Immature natural killer cell (primary cell): ENCODE results near the gene MOB4. TPM values are rescaled to one million over a fixed set of nuclear protein-coding genes. Genes with fewer than 3 reads are reported as not detected.

Experiments
- DNase-seq, 3 donors: peaks; one replicate each; pipeline ENCODE4 v3.0.0; 2022; ENCODE audit warnings: mixed read lengths in 1 of 3
- H3K27ac Mint-ChIP-seq, 6 donors: one replicate each; pipeline ENCODE4 v1.8.0; 2020; ENCODE audit warnings: mixed read lengths in 6 of 6, mild to moderate bottlenecking in 5 of 6, inconsistent platforms in 4 of 6, moderate library complexity in 3 of 6
- H3K27me3 Mint-ChIP-seq, 3 donors: one replicate each; pipeline ENCODE4 v1.8.0; 2020 to 2021; ENCODE audit warnings: low read depth in 3 of 3, mild to moderate bottlenecking in 3 of 3, mixed read lengths in 3 of 3, moderate library complexity in 3 of 3, inconsistent platforms in 1 of 3
- H3K36me3 Mint-ChIP-seq, 3 donors: one replicate each; pipeline ENCODE4 v1.8.0; 2020; ENCODE audit warnings: mixed read lengths in 3 of 3, inconsistent platforms in 2 of 3, mild to moderate bottlenecking in 2 of 3
- H3K4me1 Mint-ChIP-seq, 2 donors: one replicate each; pipeline ENCODE4 v1.8.0; 2020; ENCODE audit warnings: inconsistent platforms in 2 of 2, mild to moderate bottlenecking in 2 of 2, mixed read lengths in 2 of 2, moderate library complexity in 1 of 2
- H3K4me3 Mint-ChIP-seq, 5 donors: one replicate each; pipeline ENCODE4 v1.8.0; 2020; ENCODE audit warnings: mild to moderate bottlenecking in 5 of 5, mixed read lengths in 5 of 5, inconsistent platforms in 3 of 5, moderate library complexity in 3 of 5
- H3K9me3 Mint-ChIP-seq, 6 donors: one replicate each; pipeline ENCODE4 v1.8.0; 2020; ENCODE audit warnings: mild to moderate bottlenecking in 6 of 6, mixed read lengths in 6 of 6, inconsistent platforms in 4 of 6, moderate library complexity in 3 of 6
- polyA plus RNA-seq, 3 donors: library from polyadenylated mRNA; unstranded; fragments of 300-500 nt; fragmentation: Illumina TruSeq; gene quantifications; one replicate each; pipeline ENCODE4 v1.2.3, GENCODE V29; 2021

MOB4 gene
- polyA plus RNA-seq, 3 donors from 2014 or later: 33.5 to 56.0 (median 33.9) TPM

DNA sequence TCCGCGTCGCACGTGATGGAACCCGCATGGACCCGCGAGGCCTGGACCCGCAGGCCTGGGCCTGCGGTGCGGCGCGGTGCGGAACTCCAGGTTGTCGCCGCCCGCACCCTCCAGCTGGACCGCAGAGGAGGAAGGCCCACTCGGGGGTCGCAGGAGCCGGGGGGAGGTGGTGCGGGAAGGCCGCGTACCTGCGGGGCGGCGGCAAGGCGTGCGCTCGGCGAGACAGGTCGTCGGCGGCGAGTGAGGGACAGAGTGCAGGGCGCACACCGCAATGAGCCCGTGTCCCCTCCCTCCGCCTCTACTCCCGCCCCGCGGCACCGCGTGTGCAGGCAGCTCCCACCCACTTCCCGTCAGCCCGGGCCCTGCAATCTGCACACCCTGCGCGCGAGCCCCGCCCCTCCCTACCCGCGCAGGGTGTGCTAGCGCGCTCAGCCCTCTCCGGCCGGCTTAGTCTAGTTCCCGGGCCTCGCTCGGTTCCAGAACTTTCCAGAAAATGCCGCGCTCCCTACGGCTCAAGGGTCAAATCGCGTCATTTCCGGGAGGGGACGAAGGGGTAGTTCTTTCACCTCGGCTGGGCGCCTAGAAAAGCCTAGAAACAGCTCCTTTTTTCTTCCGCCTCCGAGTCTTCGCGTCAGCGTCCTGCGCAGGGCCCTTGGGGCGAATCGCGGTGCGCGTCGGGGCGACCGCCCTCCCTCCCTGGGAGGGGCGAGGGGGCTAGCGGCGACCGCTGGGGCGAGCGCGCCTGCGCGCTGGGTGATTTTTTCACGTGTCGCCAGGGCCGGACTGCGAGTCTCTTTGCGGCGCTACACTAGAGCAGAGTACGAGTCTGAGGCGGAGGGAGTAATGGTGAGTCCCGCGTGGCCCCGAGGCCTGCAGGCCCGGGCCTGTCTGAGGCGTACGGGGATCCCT lies 16.0 kb upstream of the MOB4 start, which contains the start of the genes HSPD1 and HSPE1:
TSS of gene HSPD1 (minus strand) at position 247 of the 909 bp plus-strand sequence. CDS start 992 bp downstream, outside the sequence.
TSS of gene HSPE1 (plus strand) at position 786 of the 909 bp plus-strand sequence. CDS start at position 844, 58 bp downstream.
- peaks cover 5 to 17% (median 13%) of the 10 kb centered on the region in 3 donors for H3K27me3 Mint-ChIP-seq
- H3K4me1 Mint-ChIP-seq: peaks cover 45 to 64% of the 10 kb centered on the region in 2 donors
- H3K4me3 Mint-ChIP-seq: peak within 1 kb of the TSS; percentile 84 to 97 (median 94)
- H3K9me3 Mint-ChIP-seq: no peaks in the 10 kb centered on the region
- H3K36me3 Mint-ChIP-seq: peaks cover 5 to 13% (median 7%) of the 10 kb centered on the region in 3 donors
- H3K27ac Mint-ChIP-seq: peak within 1 kb of the TSS; percentile 79 to 98 (median 98)
- DNase-seq: peak; percentile 97 to 98 (median 97)

DNA sequence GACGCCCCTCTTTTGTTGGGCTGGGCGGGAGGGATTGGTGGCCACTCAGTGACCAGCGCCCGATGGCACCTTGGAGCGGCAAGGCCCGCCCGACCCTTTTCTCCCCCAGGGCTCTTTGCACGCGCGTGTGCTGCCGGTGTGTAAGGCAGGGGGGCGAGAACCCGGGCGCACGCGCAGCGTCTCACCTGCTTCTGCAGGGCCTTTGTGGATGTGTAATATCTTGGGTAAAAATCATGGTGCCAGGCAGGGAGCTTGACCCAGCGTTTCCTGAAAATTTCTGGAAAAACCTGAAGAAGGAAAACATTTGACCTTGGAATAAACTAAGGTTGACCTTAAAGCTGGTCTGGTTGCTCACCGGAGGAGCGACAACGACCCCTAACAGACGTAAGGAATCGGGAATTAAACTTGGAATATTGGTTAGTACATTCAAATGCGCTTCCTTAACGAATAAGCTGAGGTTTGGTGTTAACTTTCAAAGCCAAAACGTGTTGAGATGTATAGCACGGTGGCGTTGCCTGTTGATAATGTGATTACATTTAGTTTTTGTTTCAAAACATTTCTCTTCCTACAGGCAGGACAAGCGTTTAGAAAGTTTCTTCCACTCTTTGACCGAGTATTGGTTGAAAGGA lies 15.2 kb upstream of the MOB4 start:
- no peaks in the 10 kb centered on the region for H3K9me3 Mint-ChIP-seq
- peaks cover 5 to 17% (median 13%) of the 10 kb centered on the region in 3 donors for H3K27me3 Mint-ChIP-seq
- H3K36me3 Mint-ChIP-seq: peaks cover 4 to 11% (median 6%) of the 10 kb centered on the region in 3 donors
- peak overlapping the region; percentile 79 to 98 (median 97) for H3K27ac Mint-ChIP-seq
- peak; percentile 9 to 26 (median 15) for DNase-seq
- H3K4me1 Mint-ChIP-seq: peaks cover 45 to 62% of the 10 kb centered on the region in 2 donors
- H3K4me3 Mint-ChIP-seq: peak overlapping the region; percentile 84 to 97 (median 94)

DNA sequence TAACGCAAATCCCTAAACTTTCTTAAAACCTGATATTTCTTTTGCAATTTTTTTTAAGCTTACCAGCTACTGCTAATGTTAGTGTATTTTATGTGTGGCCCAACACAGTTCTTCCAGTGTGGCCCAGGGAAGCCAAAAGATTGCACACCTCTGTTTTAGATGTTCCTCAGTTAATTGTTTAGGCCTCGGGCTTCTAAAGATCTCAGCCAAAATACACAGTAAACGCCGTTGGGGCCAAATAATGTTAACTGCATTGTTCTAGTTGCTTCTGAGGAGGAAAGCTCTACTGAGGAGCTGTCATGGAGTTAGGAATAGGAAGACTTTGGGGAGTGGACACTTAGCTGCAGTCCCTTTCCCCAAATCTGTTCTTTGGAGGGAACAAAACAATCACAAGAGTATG lies 13.7 kb upstream of the MOB4 start:
- no peak for DNase-seq
- Mint-ChIP-seq H3K4me3 (peak overlapping the region; percentile 11 to 97 (median 43)), H3K27ac (peak overlapping the region; percentile 12 to 79 (median 46)), H3K9me3 (no peaks in the 10 kb centered on the region), H3K27me3 (peaks cover 5 to 17% (median 13%) of the 10 kb centered on the region in 3 donors), H3K36me3 (peaks cover 0 to 4% (median 2%) of the 10 kb centered on the region in 3 donors), H3K4me1 (peaks cover 42 to 46% of the 10 kb centered on the region in 2 donors)

DNA sequence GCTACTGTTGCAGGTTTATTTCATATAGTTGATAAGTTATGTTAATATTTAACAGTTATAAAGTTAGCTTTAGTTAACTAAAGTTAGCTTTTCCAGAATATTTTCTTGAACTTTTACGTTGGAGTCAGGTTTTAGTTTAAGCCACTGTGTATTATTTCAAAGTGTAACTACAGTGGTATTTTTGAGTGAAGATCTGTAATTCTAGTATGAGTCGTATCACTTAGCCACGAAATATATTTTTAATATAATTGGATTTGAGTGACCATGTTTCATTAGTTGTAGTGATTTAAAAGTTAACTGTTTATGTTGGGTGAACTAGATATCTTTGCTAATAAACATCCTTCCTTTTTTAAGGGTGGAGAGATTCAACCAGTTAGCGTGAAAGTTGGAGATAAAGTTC lies 13.2 kb upstream of the MOB4 start:
- Mint-ChIP-seq H3K4me1 (peaks cover 40 to 41% of the 10 kb centered on the region in 2 donors), H3K36me3 (peaks cover 0 to 4% (median 2%) of the 10 kb centered on the region in 3 donors), H3K27me3 (peaks cover 5 to 17% (median 13%) of the 10 kb centered on the region in 3 donors), H3K27ac (peak overlapping the region in 5 of 6 donors; percentile 17 to 79 (median 61)), H3K4me3 (peak overlapping the region in 3 of 5 donors; percentile 11 to 97 (median 60)), H3K9me3 (no peaks in the 10 kb centered on the region)
- DNase-seq: no peak

DNA sequence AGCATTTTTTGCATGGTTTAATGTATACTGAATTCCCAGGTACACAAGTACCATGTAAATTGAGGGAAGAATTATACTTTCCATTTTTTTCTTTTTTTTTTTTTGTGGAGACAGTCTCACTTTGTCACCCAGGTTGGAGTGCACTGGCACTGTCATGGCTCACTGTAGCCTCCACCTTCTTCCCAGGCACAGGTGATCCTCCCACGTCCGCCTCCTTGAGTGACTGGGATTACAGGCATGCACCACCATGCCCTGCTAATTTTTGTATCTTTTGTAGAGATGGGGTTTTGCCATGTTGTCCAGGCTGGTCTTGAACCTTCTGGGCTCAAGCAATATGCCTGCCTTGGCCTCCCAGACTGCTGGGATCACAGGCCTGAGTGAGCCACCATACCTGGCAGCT lies 11.9 kb upstream of the MOB4 start:
- no peaks in the 10 kb centered on the region for H3K9me3 Mint-ChIP-seq
- peaks cover 27 to 28% of the 10 kb centered on the region in 2 donors for H3K4me1 Mint-ChIP-seq
- peaks cover 4 to 12% (median 10%) of the 10 kb centered on the region in 3 donors for H3K27me3 Mint-ChIP-seq
- H3K27ac Mint-ChIP-seq: peak overlapping the region in 3 of 6 donors; percentile 12 to 75 (median 37)
- peaks cover 0 to 4% (median 2%) of the 10 kb centered on the region in 3 donors for H3K36me3 Mint-ChIP-seq
- H3K4me3 Mint-ChIP-seq: no peak overlapping the region
- no peak for DNase-seq

DNA sequence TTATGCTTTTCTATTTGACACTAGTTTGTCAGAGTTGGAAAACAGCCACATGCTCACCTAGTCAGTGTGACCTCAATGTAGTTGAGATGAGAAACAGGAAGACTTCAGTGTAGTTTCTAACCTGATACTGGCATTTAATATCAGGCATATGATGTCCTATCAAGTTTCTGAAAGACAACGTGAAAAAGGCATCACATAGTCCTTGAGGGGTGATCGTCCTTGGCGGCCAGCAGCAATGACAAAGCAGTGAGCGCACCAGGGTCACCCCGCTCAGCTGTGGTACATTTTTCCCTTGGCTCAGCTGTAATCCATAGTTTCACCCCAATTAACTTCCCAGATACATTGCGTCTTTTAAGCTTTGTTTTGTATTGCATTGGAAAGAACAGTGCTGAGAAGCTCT lies 11.4 kb upstream of the MOB4 start:
- H3K27ac Mint-ChIP-seq: peak overlapping the region in 3 of 6 donors; percentile 34 to 75 (median 37)
- peaks cover 4 to 9% (median 7%) of the 10 kb centered on the region in 3 donors for H3K27me3 Mint-ChIP-seq
- peaks cover 0 to 4% (median 2%) of the 10 kb centered on the region in 3 donors for H3K36me3 Mint-ChIP-seq
- H3K4me1 Mint-ChIP-seq: peaks cover 24 to 26% of the 10 kb centered on the region in 2 donors
- H3K9me3 Mint-ChIP-seq: no peaks in the 10 kb centered on the region
- no peak overlapping the region for H3K4me3 Mint-ChIP-seq
- no peak for DNase-seq

DNA sequence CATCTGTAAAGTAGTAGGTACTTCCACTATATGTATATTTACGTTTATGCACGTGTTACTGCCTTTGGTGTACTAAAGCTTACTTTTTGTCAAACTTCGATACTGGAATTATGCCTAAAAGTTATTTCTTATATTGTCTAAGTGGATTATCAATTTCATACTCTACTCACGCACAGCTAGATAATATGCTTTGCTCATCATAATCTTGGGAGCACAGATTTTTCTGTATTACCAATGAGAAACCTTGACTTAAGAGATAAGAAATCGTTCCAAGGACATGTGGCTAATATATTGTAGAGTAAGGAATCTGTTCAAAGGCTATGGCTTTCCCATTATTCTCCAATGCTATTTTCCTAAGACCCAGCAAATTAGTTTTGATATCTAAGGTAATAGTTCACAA lies 9.2 kb upstream of the MOB4 start:
- Mint-ChIP-seq H3K4me3 (no peak overlapping the region), H3K27ac (peak overlapping the region in 1 of 6 donors; percentile 10), H3K36me3 (peaks cover 0 to 4% (median 2%) of the 10 kb centered on the region in 3 donors), H3K4me1 (peaks cover 10 to 12% of the 10 kb centered on the region in 2 donors), H3K9me3 (no peaks in the 10 kb centered on the region), H3K27me3 (no peaks in the 10 kb centered on the region)
- DNase-seq: no peak

DNA sequence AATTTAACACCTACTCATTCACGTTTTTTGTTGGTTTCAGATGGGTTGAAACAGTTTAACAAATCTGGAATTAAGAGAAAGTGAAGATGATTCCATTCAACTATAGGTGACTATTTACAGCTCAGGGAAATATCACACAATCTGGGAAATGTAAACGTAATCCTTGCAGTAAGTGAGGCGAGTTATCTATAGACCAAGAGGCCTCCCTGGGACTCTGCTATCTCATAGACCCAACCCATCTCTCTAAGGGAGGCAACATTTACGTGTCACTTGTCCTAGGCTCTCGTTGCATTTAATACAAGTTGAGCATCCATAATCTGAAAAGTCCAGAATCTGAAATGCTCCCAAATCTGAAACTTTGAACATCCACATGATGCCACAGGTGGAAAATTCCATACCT lies 2.0 kb upstream of the MOB4 start:
- peaks cover 33 to 37% of the 10 kb centered on the region in 2 donors for H3K4me1 Mint-ChIP-seq
- DNase-seq: no peak
- no peak overlapping the region for H3K4me3 Mint-ChIP-seq
- H3K27ac Mint-ChIP-seq: peak overlapping the region; percentile 24 to 99 (median 97)
- peaks cover 7 to 19% (median 16%) of the 10 kb centered on the region in 3 donors for H3K27me3 Mint-ChIP-seq
- no peaks in the 10 kb centered on the region for H3K9me3 Mint-ChIP-seq
- no peaks in the 10 kb centered on the region for H3K36me3 Mint-ChIP-seq

DNA sequence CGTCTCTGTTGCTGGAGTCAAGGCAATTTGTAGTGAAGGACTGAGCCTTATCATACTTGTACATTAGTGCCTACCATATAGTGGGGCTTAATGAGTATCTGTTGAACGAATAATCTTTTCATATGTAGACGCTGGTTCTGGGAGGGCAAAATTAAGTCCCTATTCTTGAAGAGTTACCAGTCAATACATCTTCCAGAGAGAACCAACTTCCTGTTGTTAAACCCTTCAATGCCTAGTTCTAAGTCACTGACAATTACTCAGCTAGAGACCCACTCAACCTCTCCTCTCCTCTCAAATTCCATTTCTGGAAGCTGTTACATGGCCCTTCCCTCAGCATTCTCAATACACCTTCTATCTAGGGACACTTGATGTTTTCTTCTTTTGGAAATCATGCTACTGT lies 1.1 kb upstream of the MOB4 start:
- H3K27ac Mint-ChIP-seq: peak overlapping the region; percentile 95 to 99 (median 97)
- DNase-seq: no peak
- no peaks in the 10 kb centered on the region for H3K36me3 Mint-ChIP-seq
- peak overlapping the region; percentile 92 to 100 (median 98) for H3K4me3 Mint-ChIP-seq
- peaks cover 42 to 44% of the 10 kb centered on the region in 2 donors for H3K4me1 Mint-ChIP-seq
- H3K27me3 Mint-ChIP-seq: peaks cover 7 to 19% (median 16%) of the 10 kb centered on the region in 3 donors
- H3K9me3 Mint-ChIP-seq: no peaks in the 10 kb centered on the region

DNA sequence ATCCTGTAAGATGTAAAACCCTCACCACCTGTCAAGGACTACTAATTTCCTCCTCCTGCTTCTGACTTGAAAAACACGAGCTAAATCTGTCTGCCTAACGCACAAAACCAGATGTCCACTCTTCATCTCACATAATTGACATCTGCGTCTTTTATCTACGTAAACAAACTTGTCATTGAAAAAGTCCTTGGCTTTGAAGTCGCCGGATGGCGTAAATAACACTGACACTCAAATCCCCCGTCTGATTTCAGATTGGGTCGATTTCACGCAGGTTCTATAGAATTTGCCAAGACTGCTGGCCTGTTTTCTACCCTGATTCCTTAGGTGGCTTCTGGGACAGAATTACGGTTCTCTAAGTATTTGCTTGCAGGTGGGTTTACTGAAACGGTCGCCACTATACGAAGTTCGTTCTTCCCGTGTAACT lies 539 bp upstream of the MOB4 start:
- Mint-ChIP-seq H3K27me3 (peaks cover 7 to 19% (median 16%) of the 10 kb centered on the region in 3 donors), H3K4me1 (peaks cover 46% of the 10 kb centered on the region in 2 donors), H3K9me3 (no peaks in the 10 kb centered on the region), H3K27ac (peak overlapping the region; percentile 95 to 99 (median 97)), H3K36me3 (peaks cover 0 to under 1% (median 0%) of the 10 kb centered on the region in 3 donors), H3K4me3 (peak overlapping the region; percentile 92 to 100 (median 98))
- DNase-seq: peak in 2 of 3 donors; percentile 75

DNA sequence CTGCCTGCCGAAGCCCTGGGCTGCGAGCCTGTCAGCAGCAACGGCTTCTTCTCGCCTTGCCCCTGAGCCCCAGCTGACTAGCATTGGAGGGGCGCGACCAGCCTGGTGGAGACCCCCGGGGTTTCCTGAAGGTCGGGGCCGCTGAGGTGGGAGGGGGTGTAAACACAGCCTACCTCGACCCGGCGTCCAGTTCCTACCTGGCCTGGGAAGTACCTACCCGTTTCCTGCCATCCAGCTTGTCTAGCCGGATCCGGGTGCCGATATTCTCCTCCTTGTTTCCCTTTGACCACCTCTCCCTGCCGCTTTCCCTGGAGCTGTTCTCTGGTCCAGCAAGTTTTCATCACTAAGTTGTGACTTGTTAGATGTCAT lies 511 bp downstream of the MOB4 start:
- Mint-ChIP-seq H3K4me1 (peaks cover 53 to 57% of the 10 kb centered on the region in 2 donors), H3K9me3 (peaks cover 0 to 5% (median 1%) of the 10 kb centered on the region in 6 donors), H3K4me3 (peak overlapping the region; percentile 92 to 100 (median 98))

DNA sequence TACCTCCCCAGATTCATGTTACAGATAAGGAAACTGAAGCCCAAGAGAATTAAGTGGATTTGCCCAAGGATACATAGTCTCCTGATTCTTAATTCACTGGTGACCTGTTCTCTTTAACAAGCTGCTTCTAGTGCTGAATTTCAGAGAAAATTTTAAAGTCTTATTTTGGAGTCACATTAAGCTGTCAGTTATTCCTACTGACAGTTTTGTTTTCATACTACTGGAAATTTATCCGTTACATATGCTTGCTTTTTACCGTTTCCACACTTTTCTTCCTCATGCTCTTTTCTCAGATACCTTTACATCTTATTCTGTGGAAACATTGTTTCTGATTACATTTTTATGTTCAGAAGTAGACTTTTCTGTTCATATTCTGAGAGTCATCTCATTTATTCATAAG lies 1.3 kb downstream of the MOB4 start:
- peaks cover 6 to 16% (median 9%) of the 10 kb centered on the region in 3 donors for H3K36me3 Mint-ChIP-seq
- peak overlapping the region; percentile 95 to 100 (median 97) for H3K27ac Mint-ChIP-seq
- H3K9me3 Mint-ChIP-seq: peaks cover 0 to 5% (median 1%) of the 10 kb centered on the region in 6 donors
- DNase-seq: no peak
- H3K4me3 Mint-ChIP-seq: peak overlapping the region; percentile 92 to 100 (median 98)
- H3K27me3 Mint-ChIP-seq: peaks cover 7 to 19% (median 16%) of the 10 kb centered on the region in 3 donors
- peaks cover 56 to 63% of the 10 kb centered on the region in 2 donors for H3K4me1 Mint-ChIP-seq

More for the DNA sequence above, 511 bp downstream of the MOB4 start:
- peaks cover 6 to 11% (median 9%) of the 10 kb centered on the region in 3 donors for H3K36me3 Mint-ChIP-seq
- DNase-seq: no peak
- H3K27ac Mint-ChIP-seq: peak overlapping the region; percentile 95 to 100 (median 97)
- H3K27me3 Mint-ChIP-seq: peaks cover 7 to 19% (median 16%) of the 10 kb centered on the region in 3 donors

DNA sequence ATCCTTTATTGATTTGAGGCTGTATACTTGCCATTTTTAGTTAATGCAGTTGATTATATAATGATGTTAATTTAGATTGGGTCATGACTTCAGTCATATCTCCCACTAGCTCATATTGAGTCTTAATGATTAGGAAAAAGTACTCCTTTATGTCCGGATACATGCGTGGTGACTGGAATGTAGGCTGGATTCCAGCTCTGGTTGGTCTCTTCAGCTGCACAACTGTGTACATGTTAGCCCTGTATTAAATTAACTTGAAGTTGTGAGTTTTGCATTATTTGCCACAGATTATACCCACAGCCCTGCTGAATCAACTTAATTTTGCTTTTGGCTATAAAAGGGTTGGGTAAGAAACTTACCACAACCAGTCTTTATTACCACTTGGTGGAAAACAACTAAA lies 22.5 kb downstream of the MOB4 start:
- Mint-ChIP-seq H3K4me3 (no peak overlapping the region), H3K27me3 (peaks cover 0 to 1% (median 0%) of the 10 kb centered on the region in 3 donors), H3K4me1 (peaks cover 40 to 70% of the 10 kb centered on the region in 2 donors), H3K9me3 (no peaks in the 10 kb centered on the region), H3K36me3 (peaks cover 10 to 40% (median 13%) of the 10 kb centered on the region in 3 donors), H3K27ac (peak overlapping the region in 4 of 6 donors; percentile 4 to 78 (median 17))
- no peak for DNase-seq
